Neuron (in vitro differentiated cells): ENCODE results near the gene KDM8.
"Not testable (repeated sequence)": the region's sequence is repeated elsewhere in the genome, so short reads cannot be mapped to it uniquely, and the experiment has no call there.

Experiments
- H2AFZ ChIP-seq: one replicate; pipeline ENCODE4 v1.6.1; 2013; ENCODE audit warnings: low read depth, mild to moderate bottlenecking, inconsistent platforms, low read length, moderate library complexity
- H3K27me3 ChIP-seq: one replicate; pipeline ENCODE4 v1.6.1; 2013; ENCODE audit warnings: low read length; ENCODE audit not compliant: insufficient read depth
- H3K36me3 ChIP-seq: one replicate; pipeline ENCODE4 v1.6.1; 2013; ENCODE audit warnings: low read length; ENCODE audit not compliant: insufficient read depth
- H3K4me1 ChIP-seq: one replicate; pipeline ENCODE4 v1.6.1; 2013; ENCODE audit warnings: low read length; ENCODE audit not compliant: insufficient read depth
- H3K4me3 ChIP-seq: 2 replicates; pipeline ENCODE4 v1.5.1; 2013; ENCODE audit warnings: mild to moderate bottlenecking, low read length, moderate library complexity
- H3K9me3 ChIP-seq: one replicate; pipeline ENCODE4 v1.6.1; 2013; ENCODE audit warnings: low read length

KDM8 gene

DNA sequence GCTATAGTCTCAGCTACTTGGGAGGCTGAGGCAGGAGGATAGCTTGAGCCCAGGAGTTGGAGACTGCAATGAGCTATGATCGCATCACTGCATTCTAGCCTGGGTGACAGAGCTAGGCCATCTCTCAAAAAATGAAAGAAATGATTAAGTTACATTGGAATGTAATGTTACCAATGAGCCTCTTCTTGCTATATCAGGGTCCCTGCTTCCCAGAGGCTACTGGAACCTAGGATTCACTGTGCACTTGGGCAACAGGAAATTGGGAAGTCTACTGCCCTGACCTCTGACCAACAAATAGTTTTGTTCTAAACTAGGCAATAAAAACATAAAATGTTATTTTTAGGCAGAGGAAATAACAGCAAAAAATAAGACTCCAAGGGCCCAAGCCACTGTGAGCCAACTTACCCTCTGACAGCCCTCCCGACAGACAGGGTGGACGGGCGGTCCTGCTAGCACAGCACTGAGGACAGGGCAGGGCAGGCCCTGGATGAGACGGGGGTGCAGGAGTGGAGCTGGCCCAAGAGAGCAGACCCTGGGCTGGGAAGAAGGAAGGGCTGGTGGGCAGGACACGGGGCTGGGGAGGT, 37.7 kb downstream of the KDM8 start:
- H3K27me3 ChIP-seq, result no peaks in the 10 kb centered on the region
- no peak overlapping the region for H3K4me3 ChIP-seq
- H3K9me3 ChIP-seq, result no peaks in the 10 kb centered on the region
- H3K4me1 ChIP-seq, result peaks cover 26% of the 10 kb centered on the region
- peaks cover 8% of the 10 kb centered on the region for H3K36me3 ChIP-seq
- H2AFZ ChIP-seq, result no peak overlapping the region

GRCh38 chr16:27241658-27242057, 38.3 kb downstream of the KDM8 start:
- H2AFZ ChIP-seq, result no peak overlapping the region
- H3K27me3 ChIP-seq, result no peaks in the 10 kb centered on the region
- H3K4me1 ChIP-seq, result peaks cover 25% of the 10 kb centered on the region
- H3K4me3 ChIP-seq, result no peak overlapping the region
- peaks cover 8% of the 10 kb centered on the region for H3K36me3 ChIP-seq
- no peaks in the 10 kb centered on the region for H3K9me3 ChIP-seq

DNA sequence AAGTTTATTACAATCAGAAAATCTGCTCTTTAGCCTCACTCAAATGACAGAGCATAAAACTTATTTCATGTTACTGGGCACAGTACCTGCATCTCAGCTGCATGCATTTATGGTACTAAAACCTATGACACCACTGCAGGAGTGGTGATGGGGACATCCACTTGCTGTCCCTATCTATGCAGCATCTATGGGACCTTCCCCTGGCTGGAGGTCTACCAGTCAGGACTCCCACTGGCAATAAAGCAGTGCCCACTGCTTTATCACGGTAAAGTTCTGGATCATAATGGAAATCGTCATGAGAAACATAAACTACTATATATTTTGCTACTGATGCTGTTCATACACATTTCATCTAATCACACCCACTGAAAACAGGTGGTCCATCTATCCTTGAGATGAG, 39.1 kb downstream of the KDM8 start:
- no peak overlapping the region for H2AFZ ChIP-seq
- H3K4me3 ChIP-seq, result no peak overlapping the region
- H3K4me1 ChIP-seq, result peaks cover 18% of the 10 kb centered on the region
- H3K9me3 ChIP-seq, result no peaks in the 10 kb centered on the region
- peaks cover 8% of the 10 kb centered on the region for H3K36me3 ChIP-seq
- H3K27me3 ChIP-seq, result no peaks in the 10 kb centered on the region

- Histone ChIP-seq H3K27me3 (no peaks in the 10 kb centered on the region), H3K36me3 (peaks cover 8% of the 10 kb centered on the region), H3K9me3 (no peaks in the 10 kb centered on the region), H3K4me3 (no peak overlapping the region), H2AFZ (no peak overlapping the region), H3K4me1 (peaks cover 13% of the 10 kb centered on the region)
These were observed 39.7 kb downstream of the KDM8 start for GRCh38 chr16:27242868-27243590.

GRCh38 chr16:27243725-27244362, 40.5 kb downstream of the KDM8 start:
- peaks cover 13% of the 10 kb centered on the region for H3K4me1 ChIP-seq

DNA sequence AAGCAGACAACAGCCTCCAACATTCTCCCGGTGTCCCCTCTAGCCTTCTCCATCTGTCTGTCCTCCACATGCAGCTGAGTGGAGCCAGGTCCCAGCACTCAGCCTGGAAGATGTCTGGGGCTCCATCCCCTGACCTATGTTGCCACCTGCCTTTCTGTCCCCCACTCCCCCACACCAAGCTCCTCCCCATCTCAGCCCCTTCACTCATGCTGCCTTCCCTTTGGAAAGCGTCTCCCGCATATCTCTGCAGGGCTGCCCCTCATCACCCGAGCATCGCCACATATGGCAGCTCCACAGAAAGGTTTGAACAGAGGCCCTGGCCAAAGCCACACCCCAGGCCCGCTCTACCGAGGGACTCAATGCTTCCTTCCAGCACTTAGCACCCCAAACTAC, 41.0 kb downstream of the KDM8 start:
- H3K4me3 ChIP-seq, result no peak overlapping the region
- H3K36me3 ChIP-seq, result peaks cover 7% of the 10 kb centered on the region
- H3K27me3 ChIP-seq, result no peaks in the 10 kb centered on the region
- H3K9me3 ChIP-seq, result no peaks in the 10 kb centered on the region
- peaks cover 13% of the 10 kb centered on the region for H3K4me1 ChIP-seq
- no peak overlapping the region for H2AFZ ChIP-seq

More at GRCh38 chr16:27243725-27244362, 40.5 kb downstream of the KDM8 start:
- Histone ChIP-seq H3K4me3 (no peak overlapping the region), H3K27me3 (no peaks in the 10 kb centered on the region), H2AFZ (no peak overlapping the region), H3K9me3 (no peaks in the 10 kb centered on the region), H3K36me3 (peaks cover 8% of the 10 kb centered on the region)

DNA sequence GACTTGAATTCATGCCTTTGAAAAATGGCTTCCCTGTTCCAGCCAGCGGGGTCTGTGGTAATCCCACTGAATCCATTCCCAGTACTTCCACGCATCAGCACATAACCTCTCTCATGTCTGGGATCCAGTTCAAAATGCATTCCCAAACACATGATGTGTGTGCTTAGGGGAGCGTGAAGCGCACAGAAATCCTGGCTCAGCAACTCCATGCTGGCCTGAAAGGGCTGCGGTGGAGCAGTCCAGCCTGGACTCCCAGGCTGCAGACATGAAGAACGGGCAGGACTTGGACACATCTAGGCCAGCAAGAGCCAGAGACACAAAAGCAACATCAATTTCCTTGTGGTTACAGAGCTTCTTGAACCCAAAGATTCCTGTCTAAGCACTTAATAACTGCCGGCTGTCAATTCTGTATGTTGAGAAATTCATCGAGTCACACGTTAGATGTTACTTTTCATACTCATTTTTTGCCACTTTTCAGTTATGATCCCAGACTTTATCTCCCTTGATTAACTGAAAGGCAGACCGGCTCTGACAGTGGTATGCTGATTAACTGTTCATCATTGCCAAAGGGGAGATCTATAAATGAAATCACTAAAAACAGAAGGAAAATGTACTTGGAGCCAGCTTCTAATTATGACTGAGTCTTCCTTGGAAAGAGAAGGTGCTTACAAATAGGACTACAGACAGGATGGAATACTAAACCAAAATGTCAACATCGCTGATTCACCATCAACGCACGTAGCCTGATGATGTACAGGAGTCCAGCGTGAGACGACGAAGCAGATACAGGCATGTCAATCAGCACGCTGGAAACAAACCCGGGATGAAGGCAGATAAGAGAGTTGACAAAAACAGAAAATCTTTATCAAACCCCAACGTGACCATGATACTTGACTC, 42.2 kb downstream of the KDM8 start:
- no peaks in the 10 kb centered on the region for H3K9me3 ChIP-seq
- no peak overlapping the region for H2AFZ ChIP-seq
- H3K27me3 ChIP-seq, result no peaks in the 10 kb centered on the region
- H3K4me1 ChIP-seq, result peaks cover 13% of the 10 kb centered on the region
- peaks cover 4% of the 10 kb centered on the region for H3K36me3 ChIP-seq
- H3K4me3 ChIP-seq, result no peak overlapping the region

- Histone ChIP-seq H2AFZ (no peak overlapping the region), H3K27me3 (no peaks in the 10 kb centered on the region), H3K9me3 (no peaks in the 10 kb centered on the region), H3K4me3 (no peak overlapping the region), H3K36me3 (peaks cover 3% of the 10 kb centered on the region), H3K4me1 (peaks cover 13% of the 10 kb centered on the region)
These were observed 43.1 kb downstream of the KDM8 start for GRCh38 chr16:27246439-27246838.

DNA sequence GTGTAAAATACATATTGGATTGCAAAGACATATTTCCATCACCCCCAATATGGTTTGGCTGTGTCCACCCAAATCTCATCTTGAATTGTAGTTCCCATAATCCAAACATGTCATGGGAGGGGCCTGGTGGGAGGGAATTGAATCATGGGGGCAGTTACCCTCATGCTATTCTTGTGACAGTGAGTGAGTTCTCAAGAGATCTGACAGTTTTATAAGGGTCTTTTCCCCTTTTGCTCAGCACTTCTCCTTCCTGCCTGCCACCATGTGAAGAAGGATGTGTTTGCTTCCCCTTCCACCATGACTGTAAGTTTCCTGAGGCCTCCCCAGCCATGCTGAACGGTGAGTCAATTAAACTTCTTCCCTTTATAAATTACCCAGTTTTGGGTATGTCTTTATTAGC, 43.8 kb downstream of the KDM8 start:
- not testable (repeated sequence) for H2AFZ ChIP-seq, H3K9me3 ChIP-seq, H3K36me3 ChIP-seq, H3K27me3 ChIP-seq, H3K4me3 ChIP-seq
- H3K4me1 ChIP-seq, result peaks cover 13% of the 10 kb centered on the region

DNA sequence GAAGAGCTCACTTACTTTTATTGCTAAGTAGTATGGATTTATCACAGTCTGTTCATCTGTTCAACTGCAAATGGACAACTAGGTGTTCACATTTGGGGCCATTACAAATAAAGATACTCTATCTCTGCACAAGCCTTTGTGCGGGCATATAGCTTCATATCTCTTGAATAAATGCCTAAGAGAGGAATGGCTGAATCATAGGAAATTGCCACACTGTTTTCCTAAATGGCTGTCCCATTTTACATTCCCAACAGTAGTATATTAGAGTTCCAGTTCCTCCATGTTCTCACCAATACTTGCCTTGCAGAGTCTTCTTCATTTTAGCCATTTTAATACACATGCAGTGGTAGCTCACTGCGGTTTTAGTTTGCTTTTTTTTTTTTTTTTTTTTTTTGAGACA, 44.7 kb downstream of the KDM8 start:
- Histone ChIP-seq H3K36me3 (peaks cover 4% of the 10 kb centered on the region), H2AFZ (no peak overlapping the region), H3K9me3 (no peaks in the 10 kb centered on the region), H3K27me3 (no peaks in the 10 kb centered on the region), H3K4me1 (peaks cover 5% of the 10 kb centered on the region), H3K4me3 (no peak overlapping the region)

DNA sequence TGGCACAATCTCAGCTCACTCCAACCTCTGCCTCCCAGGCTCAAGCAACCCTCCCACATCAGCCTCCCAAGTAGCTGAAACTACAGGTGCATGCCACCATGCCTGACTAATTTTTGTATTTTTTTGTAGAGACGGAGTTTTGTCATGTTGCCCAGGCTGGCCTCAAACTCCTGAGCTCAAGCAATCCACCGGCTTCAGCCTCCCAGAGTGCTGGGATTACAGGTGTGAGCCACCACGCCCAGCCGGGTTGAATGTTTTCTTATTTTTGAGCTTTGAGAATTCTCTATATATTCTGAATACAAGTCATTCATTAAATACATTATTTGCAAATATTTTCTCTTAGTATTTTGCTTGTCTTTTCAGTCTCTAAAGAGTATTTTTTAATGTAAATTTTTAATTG, 45.6 kb downstream of the KDM8 start:
- not testable (repeated sequence) for H3K36me3 ChIP-seq, H2AFZ ChIP-seq, H3K9me3 ChIP-seq, H3K4me3 ChIP-seq, H3K27me3 ChIP-seq, H3K4me1 ChIP-seq

GRCh38 chr16:27251541-27252205, 48.3 kb downstream of the KDM8 start:
- peaks cover 24% of the 10 kb centered on the region for H3K36me3 ChIP-seq
- H3K4me1 ChIP-seq, result no peaks in the 10 kb centered on the region
- no peak overlapping the region for H3K4me3 ChIP-seq
- no peaks in the 10 kb centered on the region for H3K9me3 ChIP-seq
- H2AFZ ChIP-seq, result no peak overlapping the region
- no peaks in the 10 kb centered on the region for H3K27me3 ChIP-seq
